Tibial nerve (tissue), 4 donors: ENCODE measurements around the gene CPN1.

Experiments used
- CTCF ChIP-seq, 5 experiments: fragments of 200-600 bp in 3 of 5; fragments of 450-650 bp in 2 of 5; sonication (generic) in 3 of 5; IDR thresholded peaks; one replicate each; pipeline ENCODE4 v1.5.1; 2016 to 2019; ENCODE audit warnings: antibody characterized with exemption in 5 of 5, mild to moderate bottlenecking in 3 of 5, moderate library complexity in 2 of 5
- EP300 ChIP-seq, 2 donors: sonication (generic); formaldehyde crosslinking; IDR thresholded peaks; one replicate each; pipeline ENCODE4 v1.6.1; 2017; ENCODE audit warnings: antibody characterized with exemption in 2 of 2, mild to moderate bottlenecking in 1 of 2
- POLR2A ChIP-seq, 2 donors: fragments of 450-650 bp; IDR thresholded peaks; one replicate each; pipeline ENCODE4 v1.6.1; 2017; ENCODE audit warnings: antibody characterized with exemption in 2 of 2, mild to moderate bottlenecking in 2 of 2, moderate library complexity in 2 of 2

- TF ChIP-seq CTCF (IDR thresholded peaks at IDR 0.05) (no peak), POLR2A (IDR thresholded peaks at IDR 0.05) (no peak), EP300 (IDR thresholded peaks at IDR 0.05) (no peak)
These were observed 86.0 kb downstream of the CPN1 start for GRCh38 chr10:99995713-99996112.
